Measurements from ENCODE around the gene ADGRF1.
"Not testable (repeated sequence)": the region's sequence is repeated elsewhere in the genome, so short reads cannot be mapped to it uniquely, and the experiment has no call there.

ADGRF1 gene

DNA sequence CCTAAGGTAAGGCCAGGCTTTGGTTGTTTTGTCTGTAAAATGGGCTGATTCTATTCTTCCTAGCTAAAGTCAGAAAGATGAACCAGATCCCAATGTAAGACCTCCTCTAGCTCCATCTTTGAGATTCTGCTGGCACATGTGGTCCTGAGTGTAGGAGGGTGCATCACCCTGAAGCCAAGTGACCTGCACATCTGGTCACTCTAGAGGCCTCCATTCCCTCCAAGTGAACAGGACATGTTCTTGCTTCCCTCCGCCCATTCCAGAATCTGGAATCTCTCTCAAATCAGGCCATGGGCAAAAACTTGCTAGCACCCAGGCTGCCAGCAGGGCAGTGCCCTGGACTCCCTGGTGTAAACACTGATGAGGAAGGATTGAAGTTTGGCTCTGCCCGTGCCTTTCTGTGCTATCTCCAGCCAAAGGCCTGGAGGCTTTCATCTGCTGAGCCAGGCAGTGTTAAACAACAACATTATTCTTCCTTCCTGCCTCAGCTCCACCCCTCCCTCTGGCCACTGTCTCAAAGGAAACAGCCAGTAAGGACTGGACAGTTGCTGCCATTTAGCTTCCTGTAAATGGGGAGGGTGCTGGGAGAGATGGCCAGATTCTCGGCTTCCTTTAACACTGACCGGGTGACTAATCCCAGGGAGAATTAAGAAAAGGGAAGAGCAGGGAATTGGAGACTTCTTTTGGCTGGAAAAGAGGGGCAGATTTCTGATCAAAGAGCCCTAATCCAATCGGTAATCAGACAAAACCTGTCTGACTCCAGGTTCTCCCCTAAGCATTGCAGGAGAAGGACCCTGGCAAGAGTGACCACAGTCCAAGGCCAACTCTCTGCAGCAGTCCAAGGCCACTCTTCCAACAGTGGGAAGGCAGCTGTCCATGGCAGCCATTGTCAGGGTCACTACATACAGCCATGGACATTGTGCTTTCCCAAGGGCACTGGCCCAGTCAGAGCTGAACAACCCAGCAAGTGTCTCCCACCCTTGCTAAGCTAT is 19.5 kb upstream of the ADGRF1 start:
- no peak for DNase-seq

DNA sequence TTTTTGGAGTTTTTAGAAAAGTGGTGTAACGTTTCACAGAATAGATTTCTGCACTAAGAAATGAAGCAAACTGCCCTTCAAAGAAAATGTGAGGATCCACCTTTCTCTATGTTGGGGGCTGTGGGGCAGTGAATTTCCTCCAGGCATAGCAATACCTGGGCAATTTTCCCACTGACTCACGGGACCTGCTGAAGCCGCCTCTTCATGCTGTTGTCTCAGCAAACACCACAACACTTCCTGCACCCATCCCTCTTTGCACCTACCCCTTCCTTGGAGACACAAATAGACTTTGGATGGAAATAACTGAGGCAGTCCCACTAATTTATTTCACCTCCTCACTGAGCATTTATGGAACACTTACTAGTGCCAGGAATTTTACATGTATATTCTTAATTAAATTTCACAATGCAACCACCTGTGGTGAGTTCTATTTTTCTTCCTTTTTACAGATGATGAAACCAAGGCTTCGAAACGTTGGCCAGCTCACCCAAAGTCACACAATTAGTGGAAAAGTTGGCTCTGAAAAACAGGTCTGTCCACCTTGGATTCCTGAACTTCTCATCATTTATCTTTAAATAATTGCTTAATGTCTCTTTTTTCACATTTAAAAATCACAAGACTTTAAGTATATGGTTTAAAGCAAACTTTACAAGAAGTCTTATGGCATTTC is 17.2 kb upstream of the ADGRF1 start:
- DNase-seq = no peak

DNA sequence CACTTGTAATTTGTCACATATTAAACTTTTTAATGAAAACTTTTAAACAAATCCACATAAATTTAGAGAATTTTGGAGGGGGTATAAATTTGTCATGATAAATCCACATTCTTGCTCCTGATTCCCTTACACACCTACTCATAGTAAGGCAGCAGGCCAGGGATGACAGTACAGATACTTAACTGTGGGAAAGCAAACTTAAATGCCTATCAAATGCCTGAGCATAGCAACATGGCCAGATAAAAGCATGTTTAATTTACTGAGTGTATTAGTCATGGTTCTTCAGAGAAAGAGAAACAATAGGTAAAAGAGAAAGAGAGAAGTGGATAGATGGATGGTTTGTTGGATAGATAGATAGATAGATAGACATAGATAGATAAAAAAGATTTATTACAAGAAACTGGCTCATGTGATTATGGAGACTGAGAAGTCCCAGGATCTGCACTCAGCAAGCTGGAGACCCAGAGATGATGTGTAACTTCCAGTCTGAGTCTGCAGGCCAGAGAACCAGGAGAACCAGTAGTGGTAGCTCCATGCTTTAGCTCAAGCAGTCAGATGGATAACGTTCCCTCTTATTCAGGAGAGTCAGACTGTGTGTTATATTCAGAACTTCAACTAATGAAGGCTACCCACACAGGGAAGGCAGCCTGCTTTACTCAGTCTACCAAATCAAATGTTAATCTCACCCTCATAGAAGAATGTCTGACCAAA is 15.9 kb upstream of the ADGRF1 start:
- DNase-seq = no peak

DNA sequence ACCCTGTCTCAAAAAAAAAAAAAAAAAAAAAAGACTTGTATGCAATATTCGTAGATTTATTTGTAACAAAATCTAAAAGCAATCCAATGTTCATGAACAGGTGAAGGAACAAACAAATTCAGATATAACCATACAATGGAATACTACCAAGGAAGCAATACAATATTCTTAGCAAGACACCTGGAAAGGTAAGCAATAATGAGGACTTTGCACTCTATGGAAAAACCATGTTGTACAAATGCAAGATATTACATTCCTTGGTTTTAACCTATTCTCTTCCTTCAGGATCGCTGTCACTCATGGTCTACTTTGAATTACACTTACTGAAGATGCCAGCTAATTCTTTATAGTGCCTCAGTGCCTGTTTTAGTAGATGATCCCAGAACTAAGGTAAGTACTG is 14.7 kb upstream of the ADGRF1 start:
- no peak for DNase-seq

DNA sequence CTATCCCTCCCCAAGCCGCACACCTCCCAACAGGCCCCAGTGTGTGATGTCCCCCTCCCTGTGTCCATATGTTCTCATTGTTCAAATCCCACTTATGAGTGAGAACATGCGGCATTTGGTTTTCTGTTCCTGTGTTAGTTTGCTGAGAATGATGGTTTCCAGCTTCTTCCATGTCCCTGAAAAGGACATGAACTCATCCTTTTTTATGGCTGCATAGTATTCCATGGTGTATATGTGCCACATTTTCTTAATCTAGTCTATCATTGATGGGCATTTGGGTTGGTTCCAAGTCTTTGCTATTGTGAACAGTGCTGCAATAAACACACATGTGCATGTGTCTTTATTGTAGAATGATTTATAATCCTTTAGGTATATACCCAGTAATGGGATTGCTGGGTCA is 12.2 kb upstream of the ADGRF1 start:
- DNase-seq = not testable (repeated sequence)

DNA sequence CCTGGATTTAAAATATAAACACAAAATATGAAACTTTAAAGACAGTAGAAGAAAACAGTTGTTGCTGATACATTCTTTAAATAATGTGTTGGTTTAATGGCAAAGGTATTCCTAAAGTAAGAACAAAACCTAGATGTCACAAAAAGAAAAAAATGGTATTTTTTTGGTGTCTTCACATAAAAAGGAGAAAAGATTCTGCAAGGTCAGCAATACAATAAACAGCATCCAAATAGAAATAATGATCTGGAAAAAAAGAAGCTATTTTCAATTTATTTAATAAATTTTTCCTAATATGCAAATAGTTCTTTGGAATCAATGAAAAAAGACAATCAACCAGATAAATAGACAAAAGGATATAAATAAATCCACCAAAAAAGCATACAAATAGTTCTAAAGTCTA is 6.5 kb upstream of the ADGRF1 start:
- no peak for DNase-seq

DNA sequence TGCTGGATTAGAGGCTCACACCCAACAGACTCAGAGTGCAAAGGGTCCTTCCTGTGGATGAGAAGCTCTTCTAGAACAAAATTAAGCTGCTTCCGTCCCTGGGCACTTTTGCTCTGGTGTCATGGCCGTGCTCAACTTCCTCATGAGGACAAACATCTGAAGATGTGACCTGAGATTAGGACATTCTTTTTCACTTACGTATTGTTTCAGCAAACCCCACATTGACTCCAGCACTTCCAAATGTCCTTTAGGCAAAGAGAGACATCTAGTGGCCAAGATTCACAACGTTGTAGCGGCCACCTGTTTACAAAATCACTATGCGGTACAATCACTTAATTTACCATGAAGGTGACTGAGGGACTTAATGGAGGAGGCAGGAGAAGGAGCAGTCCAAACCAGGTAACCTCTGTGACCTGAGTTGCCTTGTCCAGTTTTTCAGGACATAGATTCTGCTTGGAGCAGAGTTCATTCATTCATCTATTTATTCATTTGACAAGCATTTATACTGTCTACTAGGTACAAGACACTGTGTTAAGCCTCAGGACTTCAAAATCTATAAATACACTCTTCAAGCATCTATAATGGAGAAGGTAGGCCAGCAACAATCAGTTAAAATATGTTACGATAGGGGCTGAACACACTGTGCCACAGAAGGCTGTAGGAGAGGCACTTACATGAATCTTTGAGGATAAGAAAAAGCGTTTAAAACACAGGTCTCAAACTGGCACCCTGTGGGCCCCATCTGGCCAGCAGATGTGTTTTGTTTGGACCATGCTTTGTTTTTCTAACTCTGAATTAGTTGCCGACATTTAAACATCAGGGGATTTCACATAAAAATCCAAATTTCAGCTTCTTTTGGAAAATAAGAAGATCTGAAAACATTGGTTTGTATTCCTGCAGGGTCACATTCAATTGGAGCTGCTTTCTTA is 5.6 kb upstream of the ADGRF1 start:
- peak; percentile 65 for DNase-seq

DNA sequence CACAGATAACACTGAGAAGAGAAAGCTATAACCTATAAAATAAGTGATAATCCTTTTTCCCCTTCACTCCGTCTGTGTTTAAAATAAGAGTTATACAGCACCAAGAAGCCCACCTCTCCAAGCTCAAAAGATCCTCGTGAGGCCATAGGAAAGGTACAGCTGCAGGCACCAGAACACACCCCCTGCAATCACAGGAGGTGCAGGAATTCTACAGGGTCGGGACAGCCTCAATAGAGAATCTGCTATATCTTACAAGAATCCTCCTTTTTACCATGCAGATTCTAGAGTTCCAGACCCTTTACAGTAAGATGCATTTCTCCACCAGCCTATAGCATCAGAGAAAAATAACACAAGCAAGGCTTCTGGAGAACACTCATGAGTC is 5.0 kb upstream of the ADGRF1 start:
- no peak for DNase-seq

DNA sequence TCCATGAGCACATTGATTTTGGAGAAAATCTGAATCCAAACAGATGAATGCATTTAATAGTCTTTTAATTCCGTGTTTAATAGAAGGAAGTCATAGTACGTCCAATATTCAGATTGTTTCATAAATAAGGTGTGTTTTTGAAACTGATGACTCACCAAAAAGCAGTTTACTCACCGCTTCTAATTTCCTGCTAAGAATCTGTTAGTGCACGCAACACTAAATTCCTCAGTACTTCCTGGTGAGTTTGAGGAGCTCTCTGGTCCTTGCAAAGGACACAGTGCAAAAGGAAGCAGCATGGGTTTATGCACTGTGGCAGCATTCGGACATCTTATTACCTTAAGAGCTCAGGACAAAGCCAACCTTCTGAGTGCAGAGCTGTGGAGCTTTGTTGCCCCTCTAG is 2.3 kb upstream of the ADGRF1 start:
- no peak for DNase-seq

DNA sequence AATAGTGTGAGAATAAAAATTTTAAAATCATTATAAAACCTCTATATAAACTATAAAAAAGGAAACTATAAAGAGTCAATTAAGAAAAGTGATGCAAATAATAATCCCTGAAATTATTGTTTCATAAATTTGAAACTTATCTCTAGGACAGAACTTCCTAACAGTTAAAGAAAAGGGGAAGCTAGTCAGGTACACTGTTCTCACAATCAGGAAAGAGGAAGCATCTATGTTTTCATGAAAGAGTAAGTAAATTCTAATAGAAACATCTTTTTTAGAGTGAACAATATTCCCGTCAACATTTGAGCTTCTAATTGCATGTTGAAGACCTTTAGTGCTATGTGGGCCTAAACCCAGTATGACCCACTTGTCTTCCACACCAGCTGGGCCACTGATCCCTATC is 1.2 kb upstream of the ADGRF1 start:
- peak; percentile 27 for DNase-seq

DNA sequence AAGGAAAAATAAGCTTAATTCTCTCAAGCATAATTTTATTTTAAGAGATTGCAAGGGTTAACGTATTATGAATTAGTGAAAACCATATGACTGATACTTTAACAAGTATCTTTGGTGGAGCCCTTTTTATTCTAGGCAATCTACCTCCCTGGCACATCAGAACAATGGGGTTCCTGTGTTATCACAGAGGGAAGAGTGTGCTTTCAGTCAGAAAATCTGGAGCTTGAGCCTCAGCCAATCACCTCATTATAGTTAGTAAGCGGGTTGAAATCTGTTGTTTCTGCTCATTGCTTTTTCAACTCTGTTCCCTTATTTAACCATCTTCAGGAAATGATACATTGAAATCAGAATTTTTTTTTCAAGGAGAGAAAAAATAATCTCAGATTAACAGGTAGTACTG is 391 bp downstream of the ADGRF1 start:
- DNase-seq = no peak

DNA sequence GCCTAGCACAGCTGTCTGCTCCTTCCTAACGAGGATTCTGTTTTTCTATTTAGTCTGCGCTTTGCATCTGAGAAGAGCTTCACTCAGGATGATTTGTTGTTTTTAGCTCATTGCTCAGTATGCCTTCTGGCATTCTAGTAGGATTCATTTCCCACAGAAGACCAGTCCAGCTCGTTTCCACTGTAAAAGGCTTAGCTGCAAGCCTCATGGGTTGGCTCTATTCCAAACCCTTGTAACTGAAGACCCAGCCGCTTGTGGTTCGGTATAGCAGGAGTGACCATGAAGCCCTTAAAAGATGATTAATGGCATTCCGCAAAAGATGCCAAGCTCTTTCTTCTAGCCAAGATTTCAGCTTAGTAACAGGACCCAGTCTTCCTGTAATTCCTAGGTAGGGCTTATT is 7.2 kb downstream of the ADGRF1 start:
- no peak for DNase-seq

DNA sequence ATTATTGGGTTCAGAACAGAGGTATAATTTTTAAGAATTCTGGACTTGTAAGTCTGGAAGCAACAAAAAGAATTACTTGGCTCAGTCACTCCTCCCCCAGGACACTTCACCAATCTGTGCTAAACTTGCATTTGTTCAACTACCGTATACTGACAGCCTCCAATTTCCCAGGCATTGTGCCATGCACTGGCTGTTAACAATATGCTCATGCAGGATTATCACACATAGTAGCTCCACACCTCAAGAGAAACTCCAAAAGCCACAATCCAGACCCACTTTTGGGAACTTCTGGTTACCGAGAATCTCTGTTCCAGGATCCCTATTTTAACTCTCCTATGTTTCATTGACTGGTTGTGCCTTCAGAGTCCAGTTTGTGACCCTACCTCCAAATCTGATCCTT is 7.7 kb downstream of the ADGRF1 start:
- DNase-seq = no peak

DNA sequence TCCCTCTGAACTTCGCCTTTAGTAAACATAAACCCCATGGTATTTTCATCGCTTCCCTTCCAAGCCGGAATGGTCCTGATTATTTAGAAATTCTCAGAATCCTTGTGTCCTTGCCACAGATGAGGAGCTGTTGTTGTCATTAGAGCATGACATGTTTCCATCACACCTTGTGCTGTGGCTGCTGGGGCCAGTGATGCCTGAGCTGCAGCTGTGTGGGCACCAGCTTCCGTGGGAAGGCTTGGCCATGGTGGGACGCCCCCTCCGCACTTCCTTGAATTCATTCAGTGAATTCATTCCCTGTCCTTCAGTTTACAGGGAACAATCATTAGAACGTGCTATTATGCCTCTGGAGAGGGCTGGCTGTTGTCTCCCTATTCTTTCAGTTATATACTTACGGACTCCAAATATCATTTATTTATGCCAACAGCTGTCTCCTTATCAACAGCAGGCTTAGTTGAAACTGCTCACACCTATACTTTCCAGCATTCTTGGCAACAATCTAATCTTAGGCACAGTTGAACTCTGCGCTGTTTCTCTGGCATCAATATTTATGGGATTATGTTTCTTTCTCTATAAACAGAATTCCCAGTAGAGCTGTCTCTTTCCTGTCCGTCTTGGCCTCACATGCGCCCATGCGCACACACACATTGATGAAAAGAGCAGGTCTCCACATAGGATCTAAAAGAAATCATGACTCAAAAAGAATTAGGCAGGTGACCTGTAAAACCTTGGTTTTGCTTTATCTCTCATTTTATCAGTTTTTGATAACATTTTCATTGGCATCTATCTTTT is 9.0 kb downstream of the ADGRF1 start:
- DNase-seq = no peak

DNA sequence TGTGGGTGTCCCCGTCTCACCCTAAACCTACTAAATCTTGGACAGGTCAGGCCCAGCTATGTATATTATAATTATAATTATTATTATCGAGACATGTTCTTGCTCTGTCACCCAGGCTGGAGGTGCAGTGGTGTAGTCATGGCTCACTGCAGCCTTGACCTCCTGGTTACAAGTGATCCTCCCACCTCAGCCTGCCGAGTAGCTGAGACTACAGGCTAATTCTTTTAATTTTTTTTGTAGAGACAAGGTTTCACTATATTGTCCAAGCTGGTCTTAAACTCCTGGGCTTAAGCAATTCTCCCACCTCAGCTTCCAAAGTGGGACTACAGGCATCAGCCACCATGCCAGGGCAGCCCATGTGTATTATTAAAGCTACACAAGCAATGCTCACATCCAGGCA is 10.5 kb downstream of the ADGRF1 start:
- DNase-seq = no peak

DNA sequence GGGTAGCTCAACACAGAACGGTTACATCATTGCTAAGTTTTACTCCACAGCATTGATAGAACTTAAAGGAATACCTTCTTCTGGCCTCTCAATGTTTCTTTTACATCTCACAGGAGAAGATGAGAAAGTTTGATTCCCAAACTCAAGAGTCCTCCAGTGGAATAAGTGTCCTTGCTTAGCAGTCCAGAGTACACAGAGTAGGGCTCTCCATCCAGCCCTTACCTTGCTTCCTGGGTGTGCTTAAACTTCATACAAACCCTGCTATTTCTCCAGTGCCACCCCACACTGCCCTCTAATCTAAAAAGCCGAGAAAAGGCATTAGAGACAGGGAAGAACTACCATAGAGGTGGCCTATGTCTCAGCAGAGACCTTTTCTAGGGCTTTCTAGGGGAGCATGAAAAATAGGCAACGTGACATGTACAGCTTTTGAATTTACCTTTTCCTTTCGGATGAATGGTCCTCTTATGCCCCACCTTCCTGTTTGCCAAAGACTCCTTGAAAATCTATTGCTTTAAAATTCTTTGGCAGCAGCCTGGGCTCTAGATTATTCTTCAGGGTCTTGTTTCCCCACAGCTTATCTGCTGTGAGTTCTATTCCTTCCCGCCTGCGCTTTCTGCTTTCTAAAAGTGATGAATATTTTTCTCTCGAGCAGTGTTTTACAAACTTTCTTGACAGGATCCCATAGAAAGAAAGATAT is 12.1 kb downstream of the ADGRF1 start:
- DNase-seq = no peak

DNA sequence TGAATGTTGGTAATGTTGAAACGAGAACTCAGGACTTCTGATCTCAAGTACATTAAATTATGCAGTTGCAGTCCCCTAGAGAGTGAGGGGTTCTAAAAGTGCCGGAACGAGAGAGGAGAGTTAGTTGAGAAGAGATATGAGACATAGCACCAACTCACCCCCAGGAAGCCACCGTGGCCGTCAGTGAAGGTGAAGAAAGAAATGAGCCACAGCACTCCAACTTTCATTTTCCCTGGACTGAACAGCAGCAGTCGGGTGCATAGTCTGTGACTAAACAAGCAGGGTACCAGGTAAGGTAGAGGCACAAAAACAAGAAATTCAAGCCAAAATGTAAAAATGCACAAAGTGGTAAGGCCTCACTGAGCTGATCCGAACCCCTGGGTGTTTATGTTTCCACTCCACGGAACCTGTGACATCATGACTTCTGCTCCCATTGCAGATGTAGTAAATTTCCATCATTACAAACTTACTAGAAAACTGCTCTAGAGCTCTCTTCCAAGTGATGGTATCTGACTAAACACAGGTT is 13.2 kb downstream of the ADGRF1 start:
- no peak for DNase-seq

DNA sequence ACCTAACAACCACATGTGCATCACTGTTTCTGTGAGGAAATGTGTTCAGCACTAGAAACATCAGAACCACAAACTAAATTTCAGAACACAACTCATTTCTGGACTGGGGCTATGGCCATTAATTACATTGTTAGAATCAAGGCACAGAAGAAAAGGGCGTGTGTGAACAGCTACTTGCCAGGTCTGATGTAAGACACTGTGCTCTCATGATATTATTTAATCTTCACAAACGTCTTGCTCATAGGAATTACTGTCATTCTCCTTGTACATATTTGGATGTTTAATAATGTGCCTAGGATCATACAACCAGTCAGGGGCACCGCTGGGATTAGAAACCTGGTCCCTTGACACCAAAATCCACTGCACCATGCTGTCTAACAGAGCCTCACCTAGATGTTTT is 14.8 kb downstream of the ADGRF1 start:
- no peak for DNase-seq

DNA sequence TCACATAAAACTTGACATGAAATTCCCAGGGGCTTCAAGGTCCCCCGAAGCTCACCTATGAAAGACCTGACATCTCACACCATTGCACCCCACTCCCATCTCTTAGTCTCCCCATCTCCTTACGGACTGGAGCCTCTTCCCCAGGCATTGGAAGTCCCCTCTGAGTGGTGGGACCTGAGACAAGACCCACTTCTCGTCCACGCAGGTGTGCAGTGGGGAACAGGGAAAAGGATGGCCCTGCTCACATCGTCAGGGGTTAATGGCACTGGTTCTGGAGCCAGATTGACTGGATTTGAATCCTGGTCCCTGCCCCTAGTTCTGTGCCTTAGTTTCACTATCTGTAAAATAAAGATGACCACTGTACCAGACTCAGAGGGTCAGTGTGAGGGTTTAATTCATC is 15.5 kb downstream of the ADGRF1 start:
- DNase-seq = no peak

DNA sequence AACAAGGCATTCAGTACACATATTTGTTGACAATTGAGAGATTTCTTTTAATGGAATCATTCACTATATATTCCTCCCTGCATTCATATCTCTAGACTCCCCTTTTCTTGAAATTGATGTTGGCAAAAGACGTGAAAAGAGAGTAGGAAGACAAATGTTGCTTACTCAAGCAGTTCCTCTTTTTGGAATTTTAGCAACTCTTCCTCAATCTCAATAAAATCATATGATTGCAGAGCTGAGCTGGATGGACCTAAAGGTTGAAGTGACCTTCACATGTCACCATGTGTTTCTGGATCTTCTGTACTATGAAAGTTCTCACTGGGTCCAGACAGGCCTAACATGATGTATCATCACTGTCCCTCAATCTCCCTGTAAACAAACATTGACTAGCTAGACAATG is 18.6 kb downstream of the ADGRF1 start:
- peak; percentile 45 for DNase-seq

DNA sequence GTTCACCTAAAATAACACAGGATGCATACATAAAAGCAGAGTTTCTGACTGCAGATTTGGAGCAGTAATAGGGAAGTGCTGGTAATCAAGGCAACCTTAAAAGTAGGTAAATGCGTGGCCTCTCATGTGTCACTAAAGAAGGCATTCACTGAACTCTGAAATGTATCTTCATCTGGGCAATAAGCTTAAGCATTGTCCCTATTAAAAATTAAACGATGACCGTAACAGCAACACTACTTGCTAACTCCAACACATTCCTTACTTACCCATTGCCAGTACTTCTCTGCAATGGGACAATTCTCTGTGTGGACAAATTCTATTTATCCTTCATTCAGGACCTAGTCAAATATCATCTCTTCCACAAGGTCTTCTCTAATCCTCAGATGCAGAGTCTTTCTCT is 19.9 kb downstream of the ADGRF1 start:
- DNase-seq = no peak

Data from inflammatory macrophage treated with lipopolysaccharide for 4 hours (primary cell).